MM.1S (cell line): Measurements from ENCODE around the gene TBC1D16.
A peak's percentile ranks its signal among the peaks of the same experiment; 100 is the strongest.

Experiments used
- DNase-seq: peaks from one replicate; pipeline ENCODE4 v3.0.0-alpha.2; 2015
- H2AFZ ChIP-seq: fragments of 300-600 bp; sonication (generic); 2 replicates; pipeline ENCODE4 v1.6.0; 2016; ENCODE audit warnings: antibody characterized with exemption, low read length
- H3F3A ChIP-seq: fragments of 300-600 bp; sonication (generic); 2 replicates; pipeline ENCODE4 v1.6.1; 2016; ENCODE audit warnings: mild to moderate bottlenecking, antibody characterized with exemption, low read length, moderate library complexity, mixed read lengths; ENCODE audit not compliant: insufficient read depth
- H3K27ac ChIP-seq: fragments of 300-600 bp; sonication (generic); 2 replicates; pipeline ENCODE4 v1.5.1; 2016; ENCODE audit warnings: mild to moderate bottlenecking, low read length
- H3K27me3 ChIP-seq: fragments of 300-600 bp; sonication (generic); replicated peaks from 2 replicates; pipeline ENCODE4 v1.6.0; 2016; ENCODE audit warnings: low read length; ENCODE audit not compliant: insufficient read depth
- H3K36me3 ChIP-seq: fragments of 300-600 bp; sonication (generic); replicated peaks from 2 replicates; pipeline ENCODE4 v1.6.1; 2016; ENCODE audit warnings: mild to moderate bottlenecking, low read length, mixed read lengths; ENCODE audit not compliant: insufficient read depth
- H3K4me1 ChIP-seq: fragments of 300-600 bp; sonication (generic); 2 replicates; pipeline ENCODE4 v1.6.1; 2016; ENCODE audit warnings: low read length, mixed read lengths
- H3K4me2 ChIP-seq: fragments of 300-600 bp; sonication (generic); 2 replicates; pipeline ENCODE4 v1.6.0; 2016; ENCODE audit warnings: low read depth, low read length
- H3K4me3 ChIP-seq: fragments of 300-600 bp; sonication (generic); 2 replicates; pipeline ENCODE4 v1.5.1; 2016; ENCODE audit warnings: low read length, mixed read lengths
- H3K79me2 ChIP-seq: fragments of 300-600 bp; sonication (generic); 2 replicates; pipeline ENCODE4 v1.6.1; 2016; ENCODE audit warnings: mixed run types, low read length, mixed read lengths
- H3K9ac ChIP-seq: fragments of 300-600 bp; sonication (generic); 2 replicates; pipeline ENCODE4 v1.6.1; 2016; ENCODE audit warnings: low read length, mixed read lengths
- H3K9me2 ChIP-seq: fragments of 300-600 bp; sonication (generic); replicated peaks from 2 replicates; pipeline ENCODE4 v1.6.1; 2016; ENCODE audit warnings: mild to moderate bottlenecking, low read length, mixed read lengths; ENCODE audit not compliant: insufficient read depth
- H3K9me3 ChIP-seq: fragments of 300-600 bp; sonication (generic); replicated peaks from 2 replicates; pipeline ENCODE4 v1.6.1; 2016; ENCODE audit warnings: mild to moderate bottlenecking, low read length, mixed read lengths; ENCODE audit not compliant: insufficient read depth
- H4K20me1 ChIP-seq: fragments of 300-600 bp; sonication (generic); 2 replicates; pipeline ENCODE4 v1.6.1; 2016; ENCODE audit warnings: mild to moderate bottlenecking, low read length, moderate library complexity, mixed read lengths; ENCODE audit not compliant: insufficient read depth
- CTCF ChIP-seq: fragments of 300-600 bp; sonication (generic); IDR thresholded peaks from 2 replicates; pipeline ENCODE4 v1.5.1; 2016; ENCODE audit warnings: antibody characterized with exemption, low read length, mixed read lengths
- EZH2 ChIP-seq: fragments of 300-600 bp; sonication (generic); optimal IDR thresholded peaks from 2 replicates; pipeline ENCODE3; 2017; ENCODE audit warnings: low read depth, mild to moderate bottlenecking, antibody characterized with exemption, low read length, mixed read lengths
- EZH2phosphoT487 ChIP-seq: fragments of 300-600 bp; sonication (generic); IDR thresholded peaks from 2 replicates; pipeline ENCODE4 v1.6.1; 2018; ENCODE audit warnings: antibody characterized with exemption, low read length

The TBC1D16 gene

GRCh38 chr17:80068301-80069222 is 32.9 kb upstream of the TBC1D16 start:
- Histone ChIP-seq H3F3A (no peaks in the 10 kb centered on the region), H3K79me2 (no peaks in the 10 kb centered on the region), H3K9ac (no peak overlapping the region), H3K36me3 (no peaks in the 10 kb centered on the region), H3K9me3 (no peaks in the 10 kb centered on the region), H2AFZ (no peak overlapping the region), H3K9me2 (no peaks in the 10 kb centered on the region), H3K27ac (no peak overlapping the region), H4K20me1 (no peaks in the 10 kb centered on the region), H3K4me1 (0 out of 2 replicates have a peak, but pooled peaks cover 7% of the 10 kb centered on the region), H3K4me3 (no peak overlapping the region), H3K4me2 (no peak overlapping the region), H3K27me3 (peaks cover 95% of the 10 kb centered on the region)
- TF ChIP-seq CTCF = no peak
- no peak for TF ChIP-seq EZH2phosphoT487
- TF ChIP-seq EZH2 = no peak
- DNase-seq = no peak

- Histone ChIP-seq H3K9me2 (no peaks in the 10 kb centered on the region), H2AFZ (no peak overlapping the region), H3K27ac (no peak overlapping the region), H3K4me3 (no peak overlapping the region), H4K20me1 (no peaks in the 10 kb centered on the region), H3K4me1 (0 out of 2 replicates have a peak, but pooled peaks cover 7% of the 10 kb centered on the region), H3K4me2 (no peak overlapping the region), H3F3A (no peaks in the 10 kb centered on the region), H3K9me3 (no peaks in the 10 kb centered on the region), H3K9ac (no peak overlapping the region), H3K27me3 (peaks cover 95% of the 10 kb centered on the region), H3K36me3 (no peaks in the 10 kb centered on the region), H3K79me2 (no peaks in the 10 kb centered on the region)
- TF ChIP-seq CTCF = no peak
- TF ChIP-seq EZH2phosphoT487 = no peak
- TF ChIP-seq EZH2 = no peak
- no peak for DNase-seq
Measured at GRCh38 chr17:80067393-80067986, 31.8 kb upstream of the TBC1D16 start.

GRCh38 chr17:80065478-80066170 is 30.0 kb upstream of the TBC1D16 start:
- H4K20me1 ChIP-seq = no peaks in the 10 kb centered on the region
- no peaks in the 10 kb centered on the region for H3K79me2 ChIP-seq
- H3K4me3 ChIP-seq = no peak overlapping the region
- no peaks in the 10 kb centered on the region for H3K9me3 ChIP-seq
- no peaks in the 10 kb centered on the region for H3F3A ChIP-seq
- no peaks in the 10 kb centered on the region for H3K4me1 ChIP-seq
- DNase-seq = no peak
- peak overlapping the region; percentile 45; the same call in 1 of the 2 replicates for H3K4me2 ChIP-seq
- H3K9me2 ChIP-seq = no peaks in the 10 kb centered on the region
- H3K27ac ChIP-seq = no peak overlapping the region
- no peak overlapping the region for H3K9ac ChIP-seq
- H3K27me3 ChIP-seq = peaks cover 93% of the 10 kb centered on the region
- no peak overlapping the region for H2AFZ ChIP-seq
- TF ChIP-seq EZH2 = no peak
- TF ChIP-seq CTCF = no peak
- no peak for TF ChIP-seq EZH2phosphoT487
- no peaks in the 10 kb centered on the region for H3K36me3 ChIP-seq
